GM12801 (cell line): ENCODE measurements around the gene ARFGAP2.

Experiments
- CTCF ChIP-seq: IDR thresholded peaks from one replicate; pipeline ENCODE4 v1.5.1; 2011; ENCODE audit warnings: control low read depth; ENCODE audit not compliant: insufficient read length; ENCODE audit errors: extremely low read depth

ARFGAP2 gene

GRCh38 chr11:47171061-47171838 lies 5.4 kb downstream of the ARFGAP2 start:
- no peak for TF ChIP-seq CTCF

- no peak for TF ChIP-seq CTCF
These were observed 10.3 kb downstream of the ARFGAP2 start for GRCh38 chr11:47166368-47166767.

- no peak for TF ChIP-seq CTCF
These were observed 11.3 kb downstream of the ARFGAP2 start for GRCh38 chr11:47165253-47165840.

- TF ChIP-seq CTCF, result no peak
These were observed 12.4 kb downstream of the ARFGAP2 start for GRCh38 chr11:47164321-47164720.

- no peak for TF ChIP-seq CTCF
These were observed 12.8 kb downstream of the ARFGAP2 start for GRCh38 chr11:47163898-47164297.

- no peak for TF ChIP-seq CTCF
These were observed 13.5 kb downstream of the ARFGAP2 start for GRCh38 chr11:47163193-47163592.

GRCh38 chr11:47162426-47162825 lies 14.3 kb downstream of the ARFGAP2 start:
- no peak for TF ChIP-seq CTCF
